ENCODE measurements around the gene SH3BP1.

GRCh38 chr22:37624876-37625275 lies 14.6 kb upstream of the SH3BP1 start:
- TF ChIP-seq, protein P1, sequence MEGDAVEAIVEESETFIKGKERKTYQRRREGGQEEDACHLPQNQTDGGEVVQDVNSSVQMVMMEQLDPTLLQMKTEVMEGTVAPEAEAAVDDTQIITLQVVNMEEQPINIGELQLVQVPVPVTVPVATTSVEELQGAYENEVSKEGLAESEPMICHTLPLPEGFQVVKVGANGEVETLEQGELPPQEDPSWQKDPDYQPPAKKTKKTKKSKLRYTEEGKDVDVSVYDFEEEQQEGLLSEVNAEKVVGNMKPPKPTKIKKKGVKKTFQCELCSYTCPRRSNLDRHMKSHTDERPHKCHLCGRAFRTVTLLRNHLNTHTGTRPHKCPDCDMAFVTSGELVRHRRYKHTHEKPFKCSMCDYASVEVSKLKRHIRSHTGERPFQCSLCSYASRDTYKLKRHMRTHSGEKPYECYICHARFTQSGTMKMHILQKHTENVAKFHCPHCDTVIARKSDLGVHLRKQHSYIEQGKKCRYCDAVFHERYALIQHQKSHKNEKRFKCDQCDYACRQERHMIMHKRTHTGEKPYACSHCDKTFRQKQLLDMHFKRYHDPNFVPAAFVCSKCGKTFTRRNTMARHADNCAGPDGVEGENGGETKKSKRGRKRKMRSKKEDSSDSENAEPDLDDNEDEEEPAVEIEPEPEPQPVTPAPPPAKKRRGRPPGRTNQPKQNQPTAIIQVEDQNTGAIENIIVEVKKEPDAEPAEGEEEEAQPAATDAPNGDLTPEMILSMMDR (IDR thresholded peaks at IDR 0.05; ENCODE audit: low read depth, low read length) = no peak
- TF ChIP-seq EZH2phosphoT487 (IDR thresholded peaks at IDR 0.05; ENCODE audit: low read depth) = no peak
